Colonic mucosa (tissue), 4 donors: ENCODE data around the gene SSTR1. TPM values are rescaled to one million over a fixed set of nuclear protein-coding genes. Genes with fewer than 3 reads are reported as not detected.
"Not testable (repeated sequence)": the region's sequence is repeated elsewhere in the genome, so short reads cannot be mapped to it uniquely, and the experiment has no call there.

ENCODE experiments used
- DNase-seq: peaks from one replicate; pipeline ENCODE4 v3.0.0-alpha.2; 2020
- H3K27ac ChIP-seq: fragments of 200-600 bp; one replicate; pipeline ENCODE4 v1.8.0; 2021
- H3K27me3 ChIP-seq: fragments of 200-600 bp; one replicate; pipeline ENCODE4 v1.8.0; 2021
- H3K36me3 ChIP-seq: fragments of 200-600 bp; one replicate; pipeline ENCODE4 v1.8.0; 2021
- H3K4me1 ChIP-seq: fragments of 200-600 bp; one replicate; pipeline ENCODE4 v1.8.0; 2021; ENCODE audit warnings: mild to moderate bottlenecking
- H3K4me3 ChIP-seq: fragments of 200-600 bp; one replicate; pipeline ENCODE4 v1.8.0; 2021
- H3K9ac ChIP-seq, 2 donors: one replicate each; pipeline ENCODE4 v1.7.0; 2013; ENCODE audit warnings: control low read depth in 2 of 2, low read depth in 2 of 2, low read length in 2 of 2
- H3K9me3 ChIP-seq: fragments of 200-600 bp; one replicate; pipeline ENCODE4 v1.8.0; 2021
- CTCF ChIP-seq: fragments of 200-600 bp; IDR thresholded peaks from one replicate; pipeline ENCODE4 v1.8.0; 2022; ENCODE audit warnings: antibody characterized with exemption, mild to moderate bottlenecking
- intact Hi-C: fragments of 100-400 bp; cut with DNase I; formaldehyde crosslinking; loops from one replicate; pipeline ENCODE4 v1.14.1; 2022
- total RNA-seq, 2 donors: library from RNA; stranded (reverse); fragmentation: NEBNext Ultra II Directional in 1 of 2; extraction: Animal tissue kit (Norgen Biotek cat#: 25700) in 1 of 2; gene quantifications; one replicate each; pipeline ENCODE4 v1.2.1, GENCODE V29; 2021
- donor health status: healthy.
- donor health status: DM: no; HTN: no; CAD: no.
- donor health status: DM: no; HTN: no; CAD: no.

The SSTR1 gene
- total RNA-seq, 2 donors from 2014 or later = 8.5 to 8.8 TPM

GRCh38 chr14:38189930-38190726, 17.6 kb upstream of the SSTR1 start:
- no peak overlapping the region for H3K27ac ChIP-seq
- TF ChIP-seq CTCF = no peak
- no peaks in the 10 kb centered on the region for H3K36me3 ChIP-seq
- H3K4me3 ChIP-seq = no peak overlapping the region
- H3K9ac ChIP-seq = no peak overlapping the region
- DNase-seq = no peak
- no peaks in the 10 kb centered on the region for H3K27me3 ChIP-seq
- intact Hi-C loops = no loop called here
- no peaks in the 10 kb centered on the region for H3K4me1 ChIP-seq
- no peaks in the 10 kb centered on the region for H3K9me3 ChIP-seq

GRCh38 chr14:38190846-38191245, 16.9 kb upstream of the SSTR1 start:
- H3K9ac ChIP-seq, H3K27ac ChIP-seq, H3K4me1 ChIP-seq, H3K27me3 ChIP-seq, H3K9me3 ChIP-seq, intact Hi-C loops, H3K36me3 ChIP-seq, H3K4me3 ChIP-seq, DNase-seq: not testable (repeated sequence)

GRCh38 chr14:38191491-38191890, 16.2 kb upstream of the SSTR1 start:
- H3K27ac ChIP-seq, DNase-seq, intact Hi-C loops, H3K36me3 ChIP-seq, H3K27me3 ChIP-seq, H3K4me1 ChIP-seq, H3K4me3 ChIP-seq, H3K9ac ChIP-seq, H3K9me3 ChIP-seq: not testable (repeated sequence)

GRCh38 chr14:38197001-38197783, 10.5 kb upstream of the SSTR1 start:
- intact Hi-C loops = no loop called here
- no peaks in the 10 kb centered on the region for H3K9me3 ChIP-seq
- H3K36me3 ChIP-seq = no peaks in the 10 kb centered on the region
- H3K9ac ChIP-seq = no peak overlapping the region
- no peaks in the 10 kb centered on the region for H3K27me3 ChIP-seq
- peak; percentile 58 for TF ChIP-seq CTCF
- no peak for DNase-seq
- H3K27ac ChIP-seq = no peak overlapping the region
- H3K4me3 ChIP-seq = no peak overlapping the region
- no peaks in the 10 kb centered on the region for H3K4me1 ChIP-seq

GRCh38 chr14:38197784-38198335, 9.8 kb upstream of the SSTR1 start:
- DNase-seq = no peak
- H3K27me3 ChIP-seq = no peaks in the 10 kb centered on the region

More at GRCh38 chr14:38197784-38198335, 9.8 kb upstream of the SSTR1 start:
- Histone ChIP-seq H3K9ac (no peak overlapping the region), H3K9me3 (no peaks in the 10 kb centered on the region), H3K36me3 (no peaks in the 10 kb centered on the region), H3K27ac (no peak overlapping the region), H3K4me1 (no peaks in the 10 kb centered on the region), H3K4me3 (no peak overlapping the region)
- TF ChIP-seq CTCF = no peak
- intact Hi-C loops = no loop called here
